ENCODE results near the gene CD79B. TPM values are rescaled to one million over a fixed set of nuclear protein-coding genes. Genes with fewer than 3 reads are reported as not detected.

CD79B gene
- total and polyA plus RNA-seq, 10 of the 15 experiments (the other 5 are each of a cell fraction or from before 2014, with no cell fraction given), result 17.5 to 148 (median 79.1) TPM

DNA sequence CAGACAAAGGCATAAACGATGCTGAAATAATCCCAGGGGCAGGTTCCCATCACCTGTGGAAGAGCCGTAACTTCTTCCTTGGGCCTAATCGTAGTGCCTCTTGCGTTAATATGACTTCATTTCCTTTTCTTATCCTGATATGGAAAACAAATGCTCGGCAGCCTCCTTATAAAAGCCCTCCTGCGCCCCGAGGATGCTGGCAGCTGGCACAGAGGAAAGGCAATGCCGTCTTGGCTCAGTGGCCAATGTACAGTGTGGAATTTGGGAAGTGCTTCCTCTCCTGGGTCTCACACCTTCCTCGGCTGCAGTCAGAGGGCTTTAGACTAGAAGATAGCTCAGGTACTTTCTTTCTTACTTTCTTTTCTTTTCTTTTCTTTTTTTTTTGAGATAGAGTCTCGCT, 37.1 kb upstream of the CD79B start (continued):
- TF ChIP-seq NR2C2 (IDR thresholded peaks at IDR 0.05; ENCODE audit: borderline replicate concordance, control insufficient read depth, insufficient read length, low read depth) (no peak), EP300 (IDR thresholded peaks at IDR 0.05; ENCODE audit: borderline replicate concordance in 1 of 2, control insufficient read depth in 1 of 2, low read depth in 2 of 2, low read length in 2 of 2) (no peak), RFX5 (IDR thresholded peaks at IDR 0.05; ENCODE audit: low read depth, low read length) (no peak), IKZF2 (IDR thresholded peaks at IDR 0.05) (no peak), EED (IDR thresholded peaks at IDR 0.05; ENCODE audit: low read depth) (no peak), IKZF1 (conservative IDR thresholded peaks at IDR 0.05) (no peak), ESRRA (IDR thresholded peaks at IDR 0.05; ENCODE audit: low read length) (no peak), RAD21 (IDR thresholded peaks at IDR 0.05; ENCODE audit: insufficient read depth, low read depth, low read length) (no peak)
- TF ChIP-seq, protein P1, sequence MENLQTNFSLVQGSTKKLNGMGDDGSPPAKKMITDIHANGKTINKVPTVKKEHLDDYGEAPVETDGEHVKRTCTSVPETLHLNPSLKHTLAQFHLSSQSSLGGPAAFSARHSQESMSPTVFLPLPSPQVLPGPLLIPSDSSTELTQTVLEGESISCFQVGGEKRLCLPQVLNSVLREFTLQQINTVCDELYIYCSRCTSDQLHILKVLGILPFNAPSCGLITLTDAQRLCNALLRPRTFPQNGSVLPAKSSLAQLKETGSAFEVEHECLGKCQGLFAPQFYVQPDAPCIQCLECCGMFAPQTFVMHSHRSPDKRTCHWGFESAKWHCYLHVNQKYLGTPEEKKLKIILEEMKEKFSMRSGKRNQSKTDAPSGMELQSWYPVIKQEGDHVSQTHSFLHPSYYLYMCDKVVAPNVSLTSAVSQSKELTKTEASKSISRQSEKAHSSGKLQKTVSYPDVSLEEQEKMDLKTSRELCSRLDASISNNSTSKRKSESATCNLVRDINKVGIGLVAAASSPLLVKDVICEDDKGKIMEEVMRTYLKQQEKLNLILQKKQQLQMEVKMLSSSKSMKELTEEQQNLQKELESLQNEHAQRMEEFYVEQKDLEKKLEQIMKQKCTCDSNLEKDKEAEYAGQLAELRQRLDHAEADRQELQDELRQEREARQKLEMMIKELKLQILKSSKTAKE (IDR thresholded peaks at IDR 0.05; ENCODE audit: low read depth, poor library complexity, severe bottlenecking), result no peak
- TF ChIP-seq, protein P2, sequence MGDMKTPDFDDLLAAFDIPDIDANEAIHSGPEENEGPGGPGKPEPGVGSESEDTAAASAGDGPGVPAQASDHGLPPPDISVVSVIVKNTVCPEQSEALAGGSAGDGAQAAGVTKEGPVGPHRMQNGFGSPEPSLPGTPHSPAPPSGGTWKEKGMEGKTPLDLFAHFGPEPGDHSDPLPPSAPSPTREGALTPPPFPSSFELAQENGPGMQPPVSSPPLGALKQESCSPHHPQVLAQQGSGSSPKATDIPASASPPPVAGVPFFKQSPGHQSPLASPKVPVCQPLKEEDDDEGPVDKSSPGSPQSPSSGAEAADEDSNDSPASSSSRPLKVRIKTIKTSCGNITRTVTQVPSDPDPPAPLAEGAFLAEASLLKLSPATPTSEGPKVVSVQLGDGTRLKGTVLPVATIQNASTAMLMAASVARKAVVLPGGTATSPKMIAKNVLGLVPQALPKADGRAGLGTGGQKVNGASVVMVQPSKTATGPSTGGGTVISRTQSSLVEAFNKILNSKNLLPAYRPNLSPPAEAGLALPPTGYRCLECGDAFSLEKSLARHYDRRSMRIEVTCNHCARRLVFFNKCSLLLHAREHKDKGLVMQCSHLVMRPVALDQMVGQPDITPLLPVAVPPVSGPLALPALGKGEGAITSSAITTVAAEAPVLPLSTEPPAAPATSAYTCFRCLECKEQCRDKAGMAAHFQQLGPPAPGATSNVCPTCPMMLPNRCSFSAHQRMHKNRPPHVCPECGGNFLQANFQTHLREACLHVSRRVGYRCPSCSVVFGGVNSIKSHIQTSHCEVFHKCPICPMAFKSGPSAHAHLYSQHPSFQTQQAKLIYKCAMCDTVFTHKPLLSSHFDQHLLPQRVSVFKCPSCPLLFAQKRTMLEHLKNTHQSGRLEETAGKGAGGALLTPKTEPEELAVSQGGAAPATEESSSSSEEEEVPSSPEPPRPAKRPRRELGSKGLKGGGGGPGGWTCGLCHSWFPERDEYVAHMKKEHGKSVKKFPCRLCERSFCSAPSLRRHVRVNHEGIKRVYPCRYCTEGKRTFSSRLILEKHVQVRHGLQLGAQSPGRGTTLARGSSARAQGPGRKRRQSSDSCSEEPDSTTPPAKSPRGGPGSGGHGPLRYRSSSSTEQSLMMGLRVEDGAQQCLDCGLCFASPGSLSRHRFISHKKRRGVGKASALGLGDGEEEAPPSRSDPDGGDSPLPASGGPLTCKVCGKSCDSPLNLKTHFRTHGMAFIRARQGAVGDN (IDR thresholded peaks at IDR 0.05), result no peak

Data from GM12878 (cell line).